IMR-90 (cell line): ENCODE data around the gene ALOXE3. TPM values are rescaled to one million over a fixed set of nuclear protein-coding genes. Genes with fewer than 3 reads are reported as not detected.
A peak's percentile ranks its signal among the peaks of the same experiment; 100 is the strongest.

Experiments
- ATAC-seq: fragments of 200-7000 bp; cut with Tn5 transposase; 2 replicates; pipeline ENCODE4 v1.9.1; 2020; ENCODE audit warnings: low read depth, mild to moderate bottlenecking, moderate library complexity
- BruUV-seq: library from RNA; stranded (reverse); fragments of 400-500 nt; replicated peaks from 2 replicates; lab custom pipeline; 2021; lab: Mats Ljungman, UMichigan
- CTCF ChIA-PET: fragments of 300-600 bp; formaldehyde crosslinking; extraction: SDS; loops from one replicate; lab custom pipeline; 2021; ENCODE audit warnings: antibody characterized with exemption; lab: Yijun Ruan, JAX
- POLR2A ChIA-PET: fragments of 300-600 bp; sonication (Branson Sonifier 250); formaldehyde crosslinking; loops from one replicate; lab custom pipeline; 2022; ENCODE audit warnings: antibody characterized with exemption; ENCODE audit not compliant: unreplicated experiment; lab: Charles Lee
- DNase-seq: peaks from one replicate; pipeline ENCODE4 v3.0.0; 2013
- H2AFZ ChIP-seq: replicated peaks from 2 replicates; pipeline ENCODE3; 2013; ENCODE audit warnings: low read length, mild to moderate bottlenecking; ENCODE audit not compliant: poor library complexity
- H2AK5ac ChIP-seq: 2 replicates; pipeline ENCODE4 v1.6.1; 2013; ENCODE audit warnings: low read depth, low read length, inconsistent platforms
- H2AK9ac ChIP-seq: replicated peaks from 2 replicates; pipeline ENCODE3; 2013; ENCODE audit warnings: mild to moderate bottlenecking, low read depth, low read length, moderate library complexity; ENCODE audit not compliant: poor library complexity
- H2BK120ac ChIP-seq: 2 replicates; pipeline ENCODE4 v1.6.1; 2013; ENCODE audit warnings: low read depth, low read length, inconsistent platforms
- H2BK15ac ChIP-seq: 3 replicates; pipeline ENCODE4 v1.6.1; 2013; ENCODE audit warnings: low read depth, low read length, inconsistent platforms
- H2BK20ac ChIP-seq: 2 replicates; pipeline ENCODE4 v1.6.1; 2013; ENCODE audit warnings: low read depth, mild to moderate bottlenecking, inconsistent platforms, low read length, moderate library complexity
- H2BK5ac ChIP-seq: 2 replicates; pipeline ENCODE4 v1.6.1; 2013; ENCODE audit warnings: mild to moderate bottlenecking, low read depth, low read length, inconsistent platforms; ENCODE audit not compliant: poor library complexity, severe bottlenecking
- H3K14ac ChIP-seq: replicated peaks from 2 replicates; pipeline ENCODE4 v1.6.1; 2013; ENCODE audit warnings: low read depth, low read length, inconsistent platforms
- H3K18ac ChIP-seq: 2 replicates; pipeline ENCODE4 v1.6.1; 2013; ENCODE audit warnings: low read depth, low read length, control low read depth
- H3K23ac ChIP-seq: 2 replicates; pipeline ENCODE4 v1.6.1; 2013; ENCODE audit warnings: low read depth, low read length, inconsistent platforms
- H3K27ac ChIP-seq: 2 replicates; pipeline ENCODE4 v1.5.1; 2013; ENCODE audit warnings: mild to moderate bottlenecking, control low read depth, low read length; ENCODE audit not compliant: insufficient read depth
- H3K27me3 ChIP-seq: 2 replicates; pipeline ENCODE4 v1.6.1; 2013; ENCODE audit warnings: low read length; ENCODE audit not compliant: control insufficient read depth, insufficient read depth
- H3K36me3 ChIP-seq: 2 replicates; pipeline ENCODE4 v1.6.1; 2013; ENCODE audit warnings: low read length, mixed read lengths; ENCODE audit not compliant: control insufficient read depth, insufficient read depth
- H3K4ac ChIP-seq: 2 replicates; pipeline ENCODE4 v1.6.1; 2013; ENCODE audit warnings: low read depth, low read length, inconsistent platforms
- H3K4me1 ChIP-seq: 2 replicates; pipeline ENCODE4 v1.6.1; 2013; ENCODE audit warnings: low read length, mixed read lengths; ENCODE audit not compliant: control insufficient read depth, insufficient read depth
- H3K4me2 ChIP-seq: 2 replicates; pipeline ENCODE4 v1.6.1; 2013; ENCODE audit warnings: low read depth, mild to moderate bottlenecking, control low read depth, low read length, moderate library complexity
- H3K4me3 ChIP-seq: 2 replicates; pipeline ENCODE4 v1.5.1; 2013; ENCODE audit warnings: low read depth, mild to moderate bottlenecking, control low read depth, low read length, moderate library complexity; ENCODE audit not compliant: insufficient read depth
- H3K56ac ChIP-seq: 2 replicates; pipeline ENCODE4 v1.6.1; 2013; ENCODE audit warnings: low read length, inconsistent platforms; ENCODE audit not compliant: insufficient read depth; ENCODE audit errors: extremely low read depth
- H3K79me1 ChIP-seq, 2 experiments: 2 replicates each; pipeline ENCODE4 v1.6.1; 2013; ENCODE audit warnings: low read length in 2 of 2, inconsistent platforms in 1 of 2, low read depth in 1 of 2
- H3K9ac ChIP-seq: 2 replicates; pipeline ENCODE4 v1.6.1; 2013; ENCODE audit warnings: low read depth, low read length, control low read depth
- H3K9me1 ChIP-seq: 2 replicates; pipeline ENCODE4 v1.6.1; 2013; ENCODE audit warnings: low read length, inconsistent platforms; ENCODE audit not compliant: insufficient read depth
- H3K9me3 ChIP-seq: 2 replicates; pipeline ENCODE4 v1.6.1; 2013; ENCODE audit warnings: low read length; ENCODE audit not compliant: control insufficient read depth, insufficient read depth
- H4K20me1 ChIP-seq: 2 replicates; pipeline ENCODE4 v1.6.1; 2013; ENCODE audit warnings: low read length, inconsistent platforms; ENCODE audit not compliant: insufficient read depth
- H4K5ac ChIP-seq: 2 replicates; pipeline ENCODE4 v1.6.1; 2013; ENCODE audit warnings: mild to moderate bottlenecking, low read depth, low read length, control low read depth
- H4K8ac ChIP-seq, 2 experiments: 2 replicates each; pipeline ENCODE4 v1.6.1; 2013; ENCODE audit warnings: low read depth in 2 of 2, low read length in 2 of 2, control low read depth in 1 of 2, inconsistent platforms in 1 of 2
- H4K91ac ChIP-seq: 2 replicates; pipeline ENCODE4 v1.6.1; 2013; ENCODE audit warnings: low read depth, low read length, inconsistent platforms; ENCODE audit not compliant: insufficient read depth
- BHLHE40 ChIP-seq: fragments of 150-350 bp; IDR thresholded peaks from 2 replicates; pipeline ENCODE4 v1.6.1; 2016; ENCODE audit warnings: mild to moderate bottlenecking, low read depth, low read length
- CEBPB ChIP-seq: IDR thresholded peaks from 2 replicates; pipeline ENCODE4 v1.6.1; 2012; ENCODE audit warnings: low read depth, low read length, improper control_type of control experiment
- FOS ChIP-seq: fragments of 150-350 bp; IDR thresholded peaks from 2 replicates; pipeline ENCODE4 v1.6.1; 2016; ENCODE audit warnings: low read depth, low read length
- MAFK ChIP-seq: IDR thresholded peaks from 2 replicates; pipeline ENCODE4 v1.6.1; 2012; ENCODE audit warnings: low read depth, low read length, improper control_type of control experiment
- MAZ ChIP-seq: IDR thresholded peaks from 2 replicates; pipeline ENCODE4 v1.6.1; 2012; ENCODE audit warnings: low read depth, mild to moderate bottlenecking, low read length, improper control_type of control experiment, moderate library complexity, borderline replicate concordance
- MXI1 ChIP-seq: IDR thresholded peaks from 2 replicates; pipeline ENCODE4 v1.6.1; 2012; ENCODE audit warnings: low read depth, mild to moderate bottlenecking, low read length, moderate library complexity, borderline replicate concordance
- POLR2A ChIP-seq: IDR thresholded peaks from 2 replicates; pipeline ENCODE4 v1.6.1; 2012; ENCODE audit warnings: mild to moderate bottlenecking, low read depth, low read length
- RAD21 ChIP-seq: IDR thresholded peaks from 2 replicates; pipeline ENCODE4 v1.6.1; 2012; ENCODE audit warnings: low read length, improper control_type of control experiment
- RCOR1 ChIP-seq: IDR thresholded peaks from 2 replicates; pipeline ENCODE4 v1.6.1; 2012; ENCODE audit warnings: mild to moderate bottlenecking, low read length, improper control_type of control experiment; ENCODE audit not compliant: insufficient replicate concordance
- RFX5 ChIP-seq: IDR thresholded peaks from 2 replicates; pipeline ENCODE4 v1.8.0; 2012; ENCODE audit warnings: low read depth, mild to moderate bottlenecking, low read length, moderate library complexity
- WGBS, 2 experiments: methylation state at CpG; one replicate each; pipeline versions ENCODE4 v1.1.5 to v1.1.7; 2013; ENCODE audit warnings: missing lambda C conversion rate in 2 of 2; ENCODE audit not compliant: insufficient read length in 1 of 2; ENCODE audit errors: extremely low coverage in 2 of 2; 5-methylcytosine and 5-hydroxymethylcytosine counted together
- dilution Hi-C: fragments of 300-500 bp; cut with HindIII; formaldehyde crosslinking; loops from one replicate; pipeline ENCODE4 v1.14.3; 2018; ENCODE audit warnings: low sequenced_read_pairs; ENCODE audit not compliant: unreplicated experiment
- in situ Hi-C: fragments of 300-500 bp; cut with MboI; formaldehyde crosslinking; loops from 3 replicates; pipeline ENCODE4 v1.14.3; 2019; ENCODE audit warnings: low sequenced_read_pairs, inconsistent platforms, mixed read lengths
- intact Hi-C: fragments of 100-400 bp; cut with micrococcal nuclease; formaldehyde crosslinking; loops from 2 replicates; pipeline ENCODE4 v1.10.0; 2022
- polyA plus RNA-seq, 3 experiments: library from polyadenylated mRNA; depleted of rRNA; stranded (reverse); fragments of >200 nt; gene quantifications; 2 replicates each; pipeline ENCODE4 v1.2.3, GENCODE V29; 2012; ENCODE audit warnings: low replicate concordance in 1 of 3
- total RNA-seq: library from RNA; depleted of rRNA; stranded (reverse); fragments of >200 nt; gene quantifications from 2 replicates; pipeline ENCODE4 v1.2.3, GENCODE V29; 2012
- TF ChIP-seq, protein P1 (sequence below): fragments of 150-350 bp; IDR thresholded peaks from 2 replicates; pipeline ENCODE4 v1.6.1; 2016; ENCODE audit warnings: low read depth, mild to moderate bottlenecking, low read length, moderate library complexity, borderline replicate concordance
- TF ChIP-seq, protein P2 (sequence below): conservative IDR thresholded peaks from 2 replicates; pipeline ENCODE4 v1.5.1; 2012; ENCODE audit warnings: mild to moderate bottlenecking, low read depth, low read length, improper control_type of control experiment
- TF ChIP-seq, protein P3 (sequence below): fragments of 150-350 bp; IDR thresholded peaks from 2 replicates; pipeline ENCODE4 v1.6.1; 2017; ENCODE audit warnings: mild to moderate bottlenecking, antibody characterized with exemption, low read length, low read depth

ALOXE3 gene
- total and polyA plus RNA-seq, 2 of the 4 experiments (the other 2 are of a cell fraction): under 0.01 to 0.26 TPM

DNA sequence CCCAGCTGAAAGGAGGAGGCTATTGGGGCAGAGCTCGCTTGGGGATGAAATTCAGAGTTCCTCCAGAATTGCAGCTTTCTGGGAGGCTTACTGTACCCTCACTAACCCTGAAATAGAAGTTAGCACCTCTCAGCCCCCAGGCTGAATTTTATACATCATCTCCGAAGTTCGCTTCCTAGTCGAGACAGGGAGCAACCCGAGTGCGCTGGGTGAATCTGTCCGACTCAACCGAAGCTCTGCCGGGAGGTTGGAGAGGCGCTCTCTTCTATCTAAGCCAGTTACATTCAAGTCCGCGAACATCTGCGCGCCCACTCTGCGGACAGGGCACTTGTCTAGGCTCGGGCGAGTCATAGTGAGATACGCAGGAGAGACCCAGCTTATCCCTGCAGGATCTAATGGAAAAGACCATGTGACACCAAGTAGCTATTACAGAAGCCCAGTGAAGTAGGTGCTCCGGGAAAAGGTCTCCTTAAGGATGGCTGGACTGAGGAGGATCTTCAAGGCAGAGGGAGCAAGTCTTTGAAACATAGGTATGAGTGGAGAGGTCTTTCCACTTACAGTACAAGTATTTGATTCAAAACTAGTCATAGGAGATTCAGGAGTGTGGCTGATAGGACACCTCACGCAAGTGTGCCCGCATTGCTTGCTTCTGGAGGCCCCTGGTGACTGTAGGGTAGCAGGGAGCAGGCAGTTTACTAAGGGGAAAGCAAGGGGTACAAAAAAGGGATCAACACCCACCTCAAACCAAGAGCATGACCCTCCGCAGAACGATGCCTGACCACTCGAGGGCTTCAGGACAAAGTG lies 6.2 kb upstream of the ALOXE3 start:
- CTCF ChIA-PET: interaction anchor here (0.6 to 1.2 kb wide), 2 partner anchors 15 to 97 kb away, joined by 3 read pairs; no protein-coding TSS in a partner anchor
- intact Hi-C loops: loop anchor here (1.0 to 2.0 kb wide), 4 partner anchors 14 to 98 kb away; no protein-coding TSS in a partner anchor
- BruUV-seq: no TSS peak
- TF ChIP-seq MAZ (no peak; the same call in 1 of the 2 replicates), FOS (no peak), CEBPB (no peak), MXI1 (no peak), MAFK (no peak), RFX5 (no peak), BHLHE40 (no peak), RCOR1 (no peak), RAD21 (no peak), POLR2A (no peak)
- TF ChIP-seq, protein P1, sequence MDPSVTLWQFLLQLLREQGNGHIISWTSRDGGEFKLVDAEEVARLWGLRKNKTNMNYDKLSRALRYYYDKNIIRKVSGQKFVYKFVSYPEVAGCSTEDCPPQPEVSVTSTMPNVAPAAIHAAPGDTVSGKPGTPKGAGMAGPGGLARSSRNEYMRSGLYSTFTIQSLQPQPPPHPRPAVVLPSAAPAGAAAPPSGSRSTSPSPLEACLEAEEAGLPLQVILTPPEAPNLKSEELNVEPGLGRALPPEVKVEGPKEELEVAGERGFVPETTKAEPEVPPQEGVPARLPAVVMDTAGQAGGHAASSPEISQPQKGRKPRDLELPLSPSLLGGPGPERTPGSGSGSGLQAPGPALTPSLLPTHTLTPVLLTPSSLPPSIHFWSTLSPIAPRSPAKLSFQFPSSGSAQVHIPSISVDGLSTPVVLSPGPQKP: no peak
- TF ChIP-seq, protein P2, sequence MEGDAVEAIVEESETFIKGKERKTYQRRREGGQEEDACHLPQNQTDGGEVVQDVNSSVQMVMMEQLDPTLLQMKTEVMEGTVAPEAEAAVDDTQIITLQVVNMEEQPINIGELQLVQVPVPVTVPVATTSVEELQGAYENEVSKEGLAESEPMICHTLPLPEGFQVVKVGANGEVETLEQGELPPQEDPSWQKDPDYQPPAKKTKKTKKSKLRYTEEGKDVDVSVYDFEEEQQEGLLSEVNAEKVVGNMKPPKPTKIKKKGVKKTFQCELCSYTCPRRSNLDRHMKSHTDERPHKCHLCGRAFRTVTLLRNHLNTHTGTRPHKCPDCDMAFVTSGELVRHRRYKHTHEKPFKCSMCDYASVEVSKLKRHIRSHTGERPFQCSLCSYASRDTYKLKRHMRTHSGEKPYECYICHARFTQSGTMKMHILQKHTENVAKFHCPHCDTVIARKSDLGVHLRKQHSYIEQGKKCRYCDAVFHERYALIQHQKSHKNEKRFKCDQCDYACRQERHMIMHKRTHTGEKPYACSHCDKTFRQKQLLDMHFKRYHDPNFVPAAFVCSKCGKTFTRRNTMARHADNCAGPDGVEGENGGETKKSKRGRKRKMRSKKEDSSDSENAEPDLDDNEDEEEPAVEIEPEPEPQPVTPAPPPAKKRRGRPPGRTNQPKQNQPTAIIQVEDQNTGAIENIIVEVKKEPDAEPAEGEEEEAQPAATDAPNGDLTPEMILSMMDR: no peak
- TF ChIP-seq, protein P3, sequence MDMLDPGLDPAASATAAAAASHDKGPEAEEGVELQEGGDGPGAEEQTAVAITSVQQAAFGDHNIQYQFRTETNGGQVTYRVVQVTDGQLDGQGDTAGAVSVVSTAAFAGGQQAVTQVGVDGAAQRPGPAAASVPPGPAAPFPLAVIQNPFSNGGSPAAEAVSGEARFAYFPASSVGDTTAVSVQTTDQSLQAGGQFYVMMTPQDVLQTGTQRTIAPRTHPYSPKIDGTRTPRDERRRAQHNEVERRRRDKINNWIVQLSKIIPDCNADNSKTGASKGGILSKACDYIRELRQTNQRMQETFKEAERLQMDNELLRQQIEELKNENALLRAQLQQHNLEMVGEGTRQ: no peak

More for the DNA sequence above, 6.2 kb upstream of the ALOXE3 start:
- Histone ChIP-seq H3K18ac (no peak overlapping the region), H3K9ac (peak overlapping the region; percentile 10; the same call in 1 of the 2 replicates), H2AFZ (peak overlapping the region; percentile 88), H2AK5ac (peak overlapping the region; percentile 30), H3K14ac (peak overlapping the region; percentile 51), H3K4me3 (peak overlapping the region; percentile 73), H3K23ac (peak overlapping the region; percentile 70), H3K27me3 (no peaks in the 10 kb centered on the region), H2AK9ac (peak overlapping the region; percentile 68), H3K9me3 (no peaks in the 10 kb centered on the region), H3K9me1 (peaks cover 7% of the 10 kb centered on the region; the same call in 1 of the 2 replicates), H3K27ac (no peak overlapping the region), H4K91ac (no peak overlapping the region; the same call in 1 of the 2 replicates), H3K4me2 (peak overlapping the region; percentile 86), H4K5ac (no peak overlapping the region), H2BK15ac (0 out of 3 replicates have a peak overlapping the region, but pooled peaks have one; percentile 7), H3K36me3 (no peaks in the 10 kb centered on the region), H2BK120ac (no peak overlapping the region), H4K8ac (no peak overlapping the region; a peak in 2 of 4 replicates), H2BK20ac (no peak overlapping the region), H3K56ac (no peak overlapping the region), H3K79me1 (no peaks in the 10 kb centered on the region; a peak in 1 of 4 replicates), H2BK5ac (no peak overlapping the region), H3K4ac (no peak overlapping the region), H3K4me1 (peaks cover 8% of the 10 kb centered on the region), H4K20me1 (peaks cover 15% of the 10 kb centered on the region)
- DNase-seq (peak; percentile 36), ATAC-seq (no peak)
- dilution Hi-C loops (loop anchor here (25.0 kb wide), 1 partner anchor 113 kb away; the partner anchor contains the start of genes CTC1 and PFAS), in situ Hi-C loops (loop anchor here (5.0 kb wide), 1 partner anchor 98 kb away; no protein-coding TSS in a partner anchor)
- POLR2A ChIA-PET: no interaction called here
- WGBS, 2 experiments: 0% methylated on average over 9 of the region's 24 CpGs; no CpG with 5 or more reads in 1 of the 2 experiments
